HG02588 (cell line): ENCODE data around the gene TJP3.
"Not testable (repeated sequence)": the region's sequence is repeated elsewhere in the genome, so short reads cannot be mapped to it uniquely, and the experiment has no call there.

Experiments
- ATAC-seq: cut with Tn5 transposase; IDR thresholded peaks from one replicate; pipeline ENCODE4 v1.9.1; 2021; ENCODE audit warnings: mild to moderate bottlenecking, moderate library complexity; ENCODE audit not compliant: unreplicated experiment

TJP3 gene

GRCh38 chr19:3708207-3708931 is at the start of gene TJP3:
TJP3 (plus strand) TSS chr19:3708384; CDS start chr19:3728433, 20,049 bp downstream.
- no peak for ATAC-seq

- no peak for ATAC-seq
Measured at GRCh38 chr19:3658870-3659745, 49.1 kb upstream of the TJP3 start.

GRCh38 chr19:3659746-3660112 is 48.5 kb upstream of the TJP3 start:
- ATAC-seq: no peak

- no peak for ATAC-seq
Measured at GRCh38 chr19:3660493-3661219, 47.5 kb upstream of the TJP3 start.

- no peak for ATAC-seq
Measured at GRCh38 chr19:3661284-3662238, 46.6 kb upstream of the TJP3 start.

- ATAC-seq: no peak
Measured at GRCh38 chr19:3663838-3664237, 44.3 kb upstream of the TJP3 start.

GRCh38 chr19:3664879-3665642 is 43.1 kb upstream of the TJP3 start:
- ATAC-seq: no peak

GRCh38 chr19:3665681-3666544 is 42.3 kb upstream of the TJP3 start:
- no peak for ATAC-seq

GRCh38 chr19:3666545-3666856 is 41.7 kb upstream of the TJP3 start:
- ATAC-seq: not testable (repeated sequence)

GRCh38 chr19:3667037-3667638 is 41.0 kb upstream of the TJP3 start:
- ATAC-seq: no peak

GRCh38 chr19:3667766-3668165 is 40.4 kb upstream of the TJP3 start:
- ATAC-seq: no peak

GRCh38 chr19:3668331-3669081 is 39.7 kb upstream of the TJP3 start:
- ATAC-seq: no peak

GRCh38 chr19:3669082-3669946 is 38.9 kb upstream of the TJP3 start:
- no peak for ATAC-seq

GRCh38 chr19:3669947-3670795 is 38.0 kb upstream of the TJP3 start:
- ATAC-seq: no peak

- ATAC-seq: no peak
Measured at GRCh38 chr19:3670796-3671679, 37.1 kb upstream of the TJP3 start.
